PC-3 (cell line): ENCODE data around the gene ACSS2.

Source experiments
- CTCF ChIP-seq: fragments of 300-600 bp; sonication (generic); conservative IDR thresholded peaks from 2 replicates; pipeline ENCODE4 v1.5.1; 2017; ENCODE audit warnings: antibody characterized with exemption, low read depth, mild to moderate bottlenecking, low read length
- EZH2 ChIP-seq: fragments of 300-600 bp; sonication (generic); IDR thresholded peaks from one replicate; pipeline ENCODE4 v1.6.1; 2017; ENCODE audit warnings: antibody characterized with exemption, mild to moderate bottlenecking, low read length; ENCODE audit not compliant: unreplicated experiment

GRCh38 chr20:34925981-34926380 is 49.6 kb downstream of the ACSS2 start:
- TF ChIP-seq EZH2 (no peak), CTCF (no peak)
